ENCODE measurements around the gene CFAP119. TPM values are rescaled to one million over a fixed set of nuclear protein-coding genes. Genes with fewer than 3 reads are reported as not detected.

CFAP119 gene
- total and polyA plus RNA-seq, 9 of the 15 experiments (the other 6 are each of a cell fraction or from before 2014, with no cell fraction given) = 5.5 to 33.7 (median 9.6) TPM

DNA sequence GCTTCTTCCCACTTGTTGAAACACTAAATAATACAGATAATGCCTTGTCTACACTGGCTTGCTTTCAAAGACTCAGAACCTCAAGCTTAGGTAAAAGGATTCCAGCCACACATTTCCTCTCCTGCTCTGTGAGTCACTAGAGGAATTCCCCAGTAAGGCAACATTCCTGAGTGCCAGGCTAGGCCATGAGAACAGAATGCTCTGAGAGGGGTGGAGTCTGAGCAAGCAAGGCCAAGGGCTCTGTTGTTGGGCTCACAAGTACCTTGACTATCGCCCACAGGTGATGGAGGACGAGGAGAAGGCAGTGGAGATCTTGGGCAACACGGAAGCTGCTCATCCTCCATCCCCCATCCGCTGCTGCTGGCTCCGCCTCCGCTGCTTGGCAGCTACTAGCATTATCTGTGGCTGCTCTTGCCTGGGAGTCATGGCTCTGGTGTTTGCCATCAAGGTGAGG is 20.4 kb downstream of the CFAP119 start (continued):
- TF ChIP-seq, protein P1, sequence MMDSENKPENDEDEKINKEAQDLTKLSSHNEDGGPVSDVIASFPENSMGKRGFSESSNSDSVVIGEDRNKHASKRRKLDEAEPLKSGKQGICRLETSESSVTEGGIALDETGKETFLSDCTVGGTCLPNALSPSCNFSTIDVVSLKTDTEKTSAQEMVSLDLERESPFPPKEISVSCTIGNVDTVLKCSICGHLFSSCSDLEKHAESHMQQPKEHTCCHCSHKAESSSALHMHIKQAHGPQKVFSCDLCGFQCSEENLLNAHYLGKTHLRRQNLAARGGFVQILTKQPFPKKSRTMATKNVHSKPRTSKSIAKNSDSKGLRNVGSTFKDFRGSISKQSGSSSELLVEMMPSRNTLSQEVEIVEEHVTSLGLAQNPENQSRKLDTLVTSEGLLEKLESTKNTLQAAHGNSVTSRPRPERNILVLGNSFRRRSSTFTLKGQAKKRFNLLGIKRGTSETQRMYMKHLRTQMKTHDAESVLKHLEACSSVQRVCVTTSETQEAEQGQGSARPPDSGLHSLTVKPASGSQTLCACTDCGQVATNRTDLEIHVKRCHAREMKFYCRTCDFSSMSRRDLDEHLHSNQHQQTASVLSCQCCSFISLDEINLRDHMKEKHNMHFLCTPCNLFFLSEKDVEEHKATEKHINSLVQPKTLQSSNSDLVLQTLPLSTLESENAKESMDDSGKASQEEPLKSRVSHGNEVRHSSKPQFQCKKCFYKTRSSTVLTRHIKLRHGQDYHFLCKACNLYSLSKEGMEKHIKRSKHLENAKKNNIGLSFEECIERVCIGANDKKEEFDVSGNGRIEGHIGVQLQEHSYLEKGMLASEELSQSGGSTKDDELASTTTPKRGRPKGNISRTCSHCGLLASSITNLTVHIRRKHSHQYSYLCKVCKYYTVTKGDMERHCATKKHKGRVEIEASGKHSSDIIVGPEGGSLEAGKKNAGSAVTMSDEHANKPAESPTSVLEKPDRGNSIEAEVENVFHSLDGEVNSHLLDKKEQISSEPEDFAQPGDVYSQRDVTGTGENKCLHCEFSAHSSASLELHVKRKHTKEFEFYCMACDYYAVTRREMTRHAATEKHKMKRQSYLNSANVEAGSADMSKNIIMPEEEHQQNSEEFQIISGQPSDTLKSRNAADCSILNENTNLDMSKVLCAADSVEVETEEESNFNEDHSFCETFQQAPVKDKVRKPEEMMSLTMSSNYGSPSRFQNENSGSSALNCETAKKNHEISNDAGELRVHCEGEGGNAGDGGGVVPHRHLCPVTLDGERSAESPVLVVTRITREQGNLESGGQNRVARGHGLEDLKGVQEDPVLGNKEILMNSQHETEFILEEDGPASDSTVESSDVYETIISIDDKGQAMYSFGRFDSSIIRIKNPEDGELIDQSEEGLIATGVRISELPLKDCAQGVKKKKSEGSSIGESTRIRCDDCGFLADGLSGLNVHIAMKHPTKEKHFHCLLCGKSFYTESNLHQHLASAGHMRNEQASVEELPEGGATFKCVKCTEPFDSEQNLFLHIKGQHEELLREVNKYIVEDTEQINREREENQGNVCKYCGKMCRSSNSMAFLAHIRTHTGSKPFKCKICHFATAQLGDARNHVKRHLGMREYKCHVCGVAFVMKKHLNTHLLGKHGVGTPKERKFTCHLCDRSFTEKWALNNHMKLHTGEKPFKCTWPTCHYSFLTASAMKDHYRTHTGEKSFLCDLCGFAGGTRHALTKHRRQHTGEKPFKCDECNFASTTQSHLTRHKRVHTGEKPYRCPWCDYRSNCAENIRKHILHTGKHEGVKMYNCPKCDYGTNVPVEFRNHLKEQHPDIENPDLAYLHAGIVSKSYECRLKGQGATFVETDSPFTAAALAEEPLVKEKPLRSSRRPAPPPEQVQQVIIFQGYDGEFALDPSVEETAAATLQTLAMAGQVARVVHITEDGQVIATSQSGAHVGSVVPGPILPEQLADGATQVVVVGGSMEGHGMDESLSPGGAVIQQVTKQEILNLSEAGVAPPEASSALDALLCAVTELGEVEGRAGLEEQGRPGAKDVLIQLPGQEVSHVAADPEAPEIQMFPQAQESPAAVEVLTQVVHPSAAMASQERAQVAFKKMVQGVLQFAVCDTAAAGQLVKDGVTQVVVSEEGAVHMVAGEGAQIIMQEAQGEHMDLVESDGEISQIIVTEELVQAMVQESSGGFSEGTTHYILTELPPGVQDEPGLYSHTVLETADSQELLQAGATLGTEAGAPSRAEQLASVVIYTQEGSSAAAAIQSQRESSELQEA (IDR thresholded peaks at IDR 0.05; ENCODE audit: low read depth) = no peak
- TF ChIP-seq KAT2B (IDR thresholded peaks at IDR 0.05; ENCODE audit: low read depth, low read length) = no peak
- TF ChIP-seq PHTF2 (CRISPR knock-in tag; IDR thresholded peaks at IDR 0.05) = no peak
- no peak for TF ChIP-seq TAF15 (IDR thresholded peaks at IDR 0.05; ENCODE audit: low read depth, low read length)

Measured in K562 (cell line).